Upper lobe of left lung (tissue), 4 donors: Measurements from ENCODE around the gene SLIT1.

ENCODE experiments used
- EP300 ChIP-seq, 4 donors: sonication (generic); formaldehyde crosslinking; IDR thresholded peaks; one replicate each; pipeline ENCODE4 v1.5.1; 2017; ENCODE audit warnings: antibody characterized with exemption in 4 of 4, control low read depth in 2 of 4
- POLR2A ChIP-seq, 4 donors: fragments of 450-650 bp; IDR thresholded peaks; one replicate each; pipeline ENCODE4 v1.5.1; 2016 to 2017; ENCODE audit warnings: antibody characterized with exemption in 4 of 4, mild to moderate bottlenecking in 2 of 4
- POLR2AphosphoS5 ChIP-seq, 2 donors: sonication (generic); formaldehyde crosslinking; IDR thresholded peaks; one replicate each; pipeline ENCODE4 v1.5.1; 2017; ENCODE audit warnings: antibody characterized with exemption in 2 of 2
- TF ChIP-seq, protein P1 (sequence below), 6 experiments: fragments of 450-650 bp in 4 of 6; fragments of 200-600 bp in 2 of 6; sonication (generic) in 2 of 6; IDR thresholded peaks; one replicate each; pipeline ENCODE4 v1.5.1; 2016 to 2019; ENCODE audit warnings: antibody characterized with exemption in 6 of 6

DNA sequence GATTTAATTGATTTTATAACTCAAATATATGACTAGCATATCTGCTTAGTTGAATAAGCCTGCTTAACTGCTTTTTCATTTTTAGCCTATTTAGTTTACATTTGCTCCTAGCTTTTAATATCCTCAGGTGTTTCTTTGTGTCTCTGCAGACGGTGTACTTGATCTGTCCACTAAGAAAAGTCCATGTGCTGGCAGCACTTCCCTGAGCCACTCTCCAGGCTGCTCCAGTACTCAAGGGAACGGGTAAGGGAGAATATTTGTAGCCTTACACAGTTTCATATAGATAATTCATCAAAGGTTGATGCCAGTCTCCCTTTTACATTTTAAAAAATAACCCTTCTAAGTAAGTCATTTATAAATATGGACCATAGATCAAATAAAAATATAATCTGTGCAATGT lies 233.8 kb downstream of the SLIT1 start:
- no peak for TF ChIP-seq POLR2A (IDR thresholded peaks at IDR 0.05)
- TF ChIP-seq, protein P1, sequence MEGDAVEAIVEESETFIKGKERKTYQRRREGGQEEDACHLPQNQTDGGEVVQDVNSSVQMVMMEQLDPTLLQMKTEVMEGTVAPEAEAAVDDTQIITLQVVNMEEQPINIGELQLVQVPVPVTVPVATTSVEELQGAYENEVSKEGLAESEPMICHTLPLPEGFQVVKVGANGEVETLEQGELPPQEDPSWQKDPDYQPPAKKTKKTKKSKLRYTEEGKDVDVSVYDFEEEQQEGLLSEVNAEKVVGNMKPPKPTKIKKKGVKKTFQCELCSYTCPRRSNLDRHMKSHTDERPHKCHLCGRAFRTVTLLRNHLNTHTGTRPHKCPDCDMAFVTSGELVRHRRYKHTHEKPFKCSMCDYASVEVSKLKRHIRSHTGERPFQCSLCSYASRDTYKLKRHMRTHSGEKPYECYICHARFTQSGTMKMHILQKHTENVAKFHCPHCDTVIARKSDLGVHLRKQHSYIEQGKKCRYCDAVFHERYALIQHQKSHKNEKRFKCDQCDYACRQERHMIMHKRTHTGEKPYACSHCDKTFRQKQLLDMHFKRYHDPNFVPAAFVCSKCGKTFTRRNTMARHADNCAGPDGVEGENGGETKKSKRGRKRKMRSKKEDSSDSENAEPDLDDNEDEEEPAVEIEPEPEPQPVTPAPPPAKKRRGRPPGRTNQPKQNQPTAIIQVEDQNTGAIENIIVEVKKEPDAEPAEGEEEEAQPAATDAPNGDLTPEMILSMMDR (IDR thresholded peaks at IDR 0.05) = no peak
- no peak for TF ChIP-seq POLR2AphosphoS5 (IDR thresholded peaks at IDR 0.05)
- TF ChIP-seq EP300 (IDR thresholded peaks at IDR 0.05) = no peak
